Measurements from ENCODE around the gene COX14. TPM values are rescaled to one million over a fixed set of nuclear protein-coding genes. Genes with fewer than 3 reads are reported as not detected.
A peak's percentile ranks its signal among the peaks of the same experiment; 100 is the strongest.
"Not testable (repeated sequence)": the region's sequence is repeated elsewhere in the genome, so short reads cannot be mapped to it uniquely, and the experiment has no call there.

The COX14 gene
- total RNA-seq, 4 donors from 2014 or later = 29.4 to 45.5 (median 34.6) TPM

DNA sequence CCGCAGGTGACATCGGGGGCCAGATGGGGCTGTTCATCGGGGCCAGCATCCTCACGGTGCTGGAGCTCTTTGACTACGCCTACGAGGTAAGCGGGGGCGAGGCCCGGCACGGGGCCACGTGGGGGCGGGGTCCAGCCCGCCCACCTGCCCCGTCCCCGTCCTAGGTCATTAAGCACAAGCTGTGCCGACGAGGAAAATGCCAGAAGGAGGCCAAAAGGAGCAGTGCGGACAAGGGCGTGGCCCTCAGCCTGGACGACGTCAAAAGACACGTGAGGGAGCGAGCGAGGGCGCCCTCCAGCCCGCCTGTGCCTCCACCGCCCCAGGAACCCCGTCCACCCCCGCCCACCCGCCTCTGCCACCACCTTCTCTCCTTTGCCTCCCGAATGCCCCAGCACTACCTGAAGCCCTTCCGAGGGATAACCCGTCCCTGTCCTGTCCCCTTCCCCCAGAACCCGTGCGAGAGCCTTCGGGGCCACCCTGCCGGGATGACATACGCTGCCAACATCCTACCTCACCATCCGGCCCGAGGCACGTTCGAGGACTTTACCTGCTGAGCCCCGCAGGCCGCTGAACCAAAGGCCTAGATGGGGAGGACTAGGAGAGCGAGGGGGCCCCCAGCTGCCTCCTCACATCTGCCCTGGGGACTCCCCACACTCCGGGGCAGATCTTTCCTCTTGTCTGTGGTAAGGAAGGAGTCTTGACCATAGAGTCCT, 30.8 kb upstream of the COX14 start:
- TF ChIP-seq POLR2AphosphoS5 (IDR thresholded peaks at IDR 0.05) (no peak), POLR2A (IDR thresholded peaks at IDR 0.05) (no peak), EP300 (IDR thresholded peaks at IDR 0.05) (no peak)
- TF ChIP-seq, protein P1, sequence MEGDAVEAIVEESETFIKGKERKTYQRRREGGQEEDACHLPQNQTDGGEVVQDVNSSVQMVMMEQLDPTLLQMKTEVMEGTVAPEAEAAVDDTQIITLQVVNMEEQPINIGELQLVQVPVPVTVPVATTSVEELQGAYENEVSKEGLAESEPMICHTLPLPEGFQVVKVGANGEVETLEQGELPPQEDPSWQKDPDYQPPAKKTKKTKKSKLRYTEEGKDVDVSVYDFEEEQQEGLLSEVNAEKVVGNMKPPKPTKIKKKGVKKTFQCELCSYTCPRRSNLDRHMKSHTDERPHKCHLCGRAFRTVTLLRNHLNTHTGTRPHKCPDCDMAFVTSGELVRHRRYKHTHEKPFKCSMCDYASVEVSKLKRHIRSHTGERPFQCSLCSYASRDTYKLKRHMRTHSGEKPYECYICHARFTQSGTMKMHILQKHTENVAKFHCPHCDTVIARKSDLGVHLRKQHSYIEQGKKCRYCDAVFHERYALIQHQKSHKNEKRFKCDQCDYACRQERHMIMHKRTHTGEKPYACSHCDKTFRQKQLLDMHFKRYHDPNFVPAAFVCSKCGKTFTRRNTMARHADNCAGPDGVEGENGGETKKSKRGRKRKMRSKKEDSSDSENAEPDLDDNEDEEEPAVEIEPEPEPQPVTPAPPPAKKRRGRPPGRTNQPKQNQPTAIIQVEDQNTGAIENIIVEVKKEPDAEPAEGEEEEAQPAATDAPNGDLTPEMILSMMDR (IDR thresholded peaks at IDR 0.05) = no peak
- WGBS = 55% methylated on average over 21 of the region's 46 CpGs
- Histone ChIP-seq H3K4me3 (peak overlapping the region; percentile 13), H3K9me3 (no peaks in the 10 kb centered on the region), H3K27me3 (no peaks in the 10 kb centered on the region), H3K36me3 (no peaks in the 10 kb centered on the region), H3K27ac (no peak overlapping the region), H3K4me1 (peaks cover 22% of the 10 kb centered on the region)
- DNase-seq (ENCODE audit: low spot score in 2 of 2) = no peak

DNA sequence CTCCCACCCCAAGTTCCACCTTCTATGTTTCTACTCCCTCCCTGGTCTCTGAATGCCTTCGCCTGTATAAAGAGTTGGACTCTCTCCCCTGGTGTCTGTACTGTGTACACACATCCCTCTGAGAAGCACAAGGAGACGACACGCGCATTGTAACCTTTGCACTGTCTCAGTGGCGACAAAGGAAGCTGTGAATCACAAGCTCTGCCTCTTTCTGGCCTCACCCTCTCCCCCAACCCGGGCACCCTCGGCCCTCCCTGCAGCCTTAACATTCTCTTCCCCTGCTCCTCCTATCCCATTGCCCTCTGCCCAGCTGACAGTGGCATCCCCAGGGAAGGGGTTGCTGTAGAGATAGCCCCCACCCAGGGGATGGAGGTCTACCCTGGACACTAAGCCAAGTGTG, 29.4 kb upstream of the COX14 start:
- TF ChIP-seq EP300 (IDR thresholded peaks at IDR 0.05) = no peak
- TF ChIP-seq, protein P1 (IDR thresholded peaks at IDR 0.05) = no peak
- TF ChIP-seq POLR2AphosphoS5 (IDR thresholded peaks at IDR 0.05) = no peak
- no peak for TF ChIP-seq POLR2A (IDR thresholded peaks at IDR 0.05)
- WGBS = 82% methylated on average over 7 of the region's 7 CpGs
- Histone ChIP-seq H3K27me3 (no peaks in the 10 kb centered on the region), H3K36me3 (peaks cover 11% of the 10 kb centered on the region), H3K4me3 (no peak overlapping the region), H3K27ac (no peak overlapping the region), H3K9me3 (no peaks in the 10 kb centered on the region), H3K4me1 (peaks cover 25% of the 10 kb centered on the region)
- no peak for DNase-seq (ENCODE audit: low spot score in 2 of 2)

DNA sequence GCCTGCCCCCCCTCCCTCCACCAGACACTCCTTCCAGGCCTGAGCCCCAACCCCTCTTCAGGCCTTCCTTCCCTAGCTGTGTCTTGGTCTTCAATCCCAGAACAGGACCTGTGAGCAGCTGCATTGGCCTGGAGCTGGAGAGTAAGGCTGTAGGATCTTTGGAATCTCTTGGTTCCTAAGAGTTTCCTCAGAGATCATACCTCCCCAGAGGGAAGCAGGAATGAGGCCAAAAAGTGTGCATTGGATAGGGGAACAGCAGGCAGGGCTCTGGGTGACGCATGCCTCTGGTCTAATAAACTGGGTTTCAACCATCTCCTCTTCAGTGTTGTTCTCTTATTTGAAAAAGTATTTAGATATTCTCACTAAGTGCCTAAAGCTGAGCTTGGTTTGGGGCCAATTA, 28.7 kb upstream of the COX14 start:
- Histone ChIP-seq H3K9me3 (no peaks in the 10 kb centered on the region), H3K4me3 (no peak overlapping the region), H3K36me3 (peaks cover 13% of the 10 kb centered on the region), H3K27me3 (no peaks in the 10 kb centered on the region), H3K27ac (no peak overlapping the region), H3K4me1 (peaks cover 25% of the 10 kb centered on the region)
- no peak for DNase-seq (ENCODE audit: low spot score in 2 of 2)
- WGBS = 79% methylated on average over 1 of the region's 1 CpG
- no peak for TF ChIP-seq POLR2AphosphoS5 (IDR thresholded peaks at IDR 0.05)
- TF ChIP-seq EP300 (IDR thresholded peaks at IDR 0.05) = no peak
- no peak for TF ChIP-seq POLR2A (IDR thresholded peaks at IDR 0.05)
- TF ChIP-seq, protein P1 (IDR thresholded peaks at IDR 0.05) = no peak

DNA sequence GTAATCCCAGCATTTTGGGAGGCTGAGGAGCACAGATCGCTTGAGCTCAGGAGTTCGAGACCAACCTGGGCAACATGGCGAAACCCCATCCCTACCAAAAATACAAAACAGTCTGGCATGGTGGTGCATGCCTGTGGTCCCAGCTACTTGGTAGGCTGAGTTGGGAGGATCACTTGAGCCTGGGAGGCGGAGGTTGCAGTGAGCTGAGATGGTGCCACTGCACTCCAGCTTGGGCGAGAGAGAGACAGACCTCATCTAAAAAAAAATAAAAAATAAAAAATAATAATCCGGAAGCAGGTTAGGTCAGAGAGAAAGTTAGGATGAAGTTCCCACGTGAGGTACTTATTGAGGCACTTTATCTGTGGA, 27.6 kb upstream of the COX14 start:
- DNase-seq (ENCODE audit: low spot score in 2 of 2); H3K9me3 ChIP-seq; H3K27me3 ChIP-seq: not testable (repeated sequence)
- Histone ChIP-seq H3K4me3 (peak overlapping the region; percentile 82), H3K4me1 (peaks cover 25% of the 10 kb centered on the region), H3K27ac (peak overlapping the region; percentile 97), H3K36me3 (peaks cover 18% of the 10 kb centered on the region)
- WGBS = 41% methylated on average over 7 of the region's 7 CpGs

- 1% methylated on average over 28 of the region's 69 CpGs for WGBS
- peak; percentile 93 to 95 for DNase-seq (ENCODE audit: low spot score in 2 of 2)
- Histone ChIP-seq H3K27ac (peak within 1 kb of the TSS; percentile 97), H3K4me3 (peak within 1 kb of the TSS; percentile 82), H3K9me3 (no peaks in the 10 kb centered on the region), H3K27me3 (no peaks in the 10 kb centered on the region), H3K36me3 (peaks cover 24% of the 10 kb centered on the region), H3K4me1 (peaks cover 25% of the 10 kb centered on the region)
- TF ChIP-seq POLR2A (IDR thresholded peaks at IDR 0.05) = no peak
- TF ChIP-seq POLR2AphosphoS5 (IDR thresholded peaks at IDR 0.05) = no peak
- TF ChIP-seq, protein P1 (IDR thresholded peaks at IDR 0.05) = peak in 1 of 2 donors; percentile 15
Measured at GRCh38 chr12:50084775-50085614, 27.0 kb upstream of the COX14 start, which contains the start of gene SMARCD1. TSS of gene SMARCD1 (plus strand) at chr12:50085342. CDS start at chr12:50085370, 28 bp downstream.

All from suprapubic skin (tissue), 4 donors.